NCI-H510A treated with DMSO at 0.1 percent for 48 hours (cell line): ENCODE results near the gene DDX54.
"Not testable (repeated sequence)": the region's sequence is repeated elsewhere in the genome, so short reads cannot be mapped to it uniquely, and the experiment has no call there.

Experiments used
- DNase-seq: peaks from one replicate; lab custom pipeline; 2025; lab: John Stamatoyannopoulos, UW

The DDX54 gene

GRCh38 chr12:113216027-113216426 lies 30.7 kb upstream of the DDX54 start:
- DNase-seq, result no peak

GRCh38 chr12:113214895-113215400 lies 29.7 kb upstream of the DDX54 start:
- DNase-seq, result no peak

GRCh38 chr12:113211160-113211559 lies 25.9 kb upstream of the DDX54 start:
- DNase-seq, result no peak

GRCh38 chr12:113208041-113208934 lies 23.0 kb upstream of the DDX54 start:
- DNase-seq, result no peak

GRCh38 chr12:113207613-113208040 lies 22.3 kb upstream of the DDX54 start:
- DNase-seq, result no peak

GRCh38 chr12:113206802-113207201 lies 21.5 kb upstream of the DDX54 start:
- DNase-seq, result not testable (repeated sequence)

- no peak for DNase-seq
Observed at GRCh38 chr12:113204804-113205203, 19.5 kb upstream of the DDX54 start.

GRCh38 chr12:113203852-113204760 lies 18.8 kb upstream of the DDX54 start:
- DNase-seq, result no peak

GRCh38 chr12:113202300-113203075 lies 17.2 kb upstream of the DDX54 start:
- DNase-seq, result no peak

GRCh38 chr12:113201187-113202177 lies 16.2 kb upstream of the DDX54 start:
- DNase-seq, result no peak

GRCh38 chr12:113200021-113200797 lies 14.9 kb upstream of the DDX54 start:
- DNase-seq, result no peak

GRCh38 chr12:113198296-113198695 lies 13.0 kb upstream of the DDX54 start:
- no peak for DNase-seq

GRCh38 chr12:113197518-113198077 lies 12.3 kb upstream of the DDX54 start:
- DNase-seq, result no peak

- DNase-seq, result peak; percentile 79
Observed at GRCh38 chr12:113196990-113197389, 11.7 kb upstream of the DDX54 start.

- no peak for DNase-seq
Observed at GRCh38 chr12:113196582-113196981, 11.3 kb upstream of the DDX54 start.

GRCh38 chr12:113195598-113195997 lies 10.3 kb upstream of the DDX54 start:
- DNase-seq, result no peak

- DNase-seq, result no peak
Observed at GRCh38 chr12:113194971-113195391, 9.7 kb upstream of the DDX54 start.

GRCh38 chr12:113191227-113191626 lies 5.9 kb upstream of the DDX54 start:
- no peak for DNase-seq

GRCh38 chr12:113190761-113191160 lies 5.5 kb upstream of the DDX54 start:
- peak; percentile 13 for DNase-seq
